ENCODE results near the gene ZNF688.

ZNF688 gene

DNA sequence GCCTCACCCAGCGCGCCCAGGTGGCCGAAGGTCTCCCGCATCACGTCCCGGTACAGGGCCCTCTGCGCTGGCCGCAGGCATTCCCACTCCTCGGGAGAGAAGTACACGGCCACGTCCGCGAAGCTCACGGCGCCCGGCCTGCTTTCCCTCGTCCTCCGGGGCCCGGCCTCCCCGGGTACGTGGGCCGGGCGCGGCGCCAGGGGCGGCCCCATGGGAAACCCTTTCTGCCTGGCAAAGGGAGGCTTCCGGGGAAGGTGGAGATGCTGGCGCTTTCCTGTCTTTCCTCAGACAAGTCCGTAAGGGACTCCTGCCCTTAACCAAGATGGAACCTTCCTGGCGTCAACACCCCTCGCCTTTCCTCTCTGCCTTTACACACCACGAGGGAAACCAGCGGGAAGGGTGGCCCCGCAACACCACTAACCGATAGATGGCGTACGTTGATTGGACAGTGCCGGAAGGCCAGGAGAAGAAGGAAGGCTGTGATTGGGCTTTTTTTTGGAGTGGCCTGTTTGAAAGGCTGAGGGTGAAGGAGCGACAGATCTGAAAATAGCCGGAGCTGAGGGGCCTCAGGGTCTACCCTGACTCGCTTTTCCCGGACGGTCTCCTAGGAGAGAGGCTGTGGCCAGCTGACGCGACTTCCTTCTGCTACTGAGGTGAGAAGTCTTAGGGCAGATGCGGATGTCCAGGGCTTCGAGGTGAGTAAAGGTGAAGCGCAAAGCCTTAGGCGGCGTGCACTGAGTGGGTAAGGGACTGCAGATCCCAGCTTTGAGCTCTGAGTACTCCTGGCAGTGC lies 14.1 kb upstream of the ZNF688 start, which contains the start of gene ZNF785:
Gene ZNF785, minus strand, starts transcription at position 298 of the 792 bp plus-strand sequence. Its CDS starts 86 bp downstream, at position 212.
- peak; percentile 85 to 92 for DNase-seq (ENCODE audit: low read depth in 2 of 2)

GRCh38 chr16:30585022-30585399 lies 13.5 kb upstream of the ZNF688 start:
- DNase-seq (ENCODE audit: low read depth in 2 of 2): no peak

DNA sequence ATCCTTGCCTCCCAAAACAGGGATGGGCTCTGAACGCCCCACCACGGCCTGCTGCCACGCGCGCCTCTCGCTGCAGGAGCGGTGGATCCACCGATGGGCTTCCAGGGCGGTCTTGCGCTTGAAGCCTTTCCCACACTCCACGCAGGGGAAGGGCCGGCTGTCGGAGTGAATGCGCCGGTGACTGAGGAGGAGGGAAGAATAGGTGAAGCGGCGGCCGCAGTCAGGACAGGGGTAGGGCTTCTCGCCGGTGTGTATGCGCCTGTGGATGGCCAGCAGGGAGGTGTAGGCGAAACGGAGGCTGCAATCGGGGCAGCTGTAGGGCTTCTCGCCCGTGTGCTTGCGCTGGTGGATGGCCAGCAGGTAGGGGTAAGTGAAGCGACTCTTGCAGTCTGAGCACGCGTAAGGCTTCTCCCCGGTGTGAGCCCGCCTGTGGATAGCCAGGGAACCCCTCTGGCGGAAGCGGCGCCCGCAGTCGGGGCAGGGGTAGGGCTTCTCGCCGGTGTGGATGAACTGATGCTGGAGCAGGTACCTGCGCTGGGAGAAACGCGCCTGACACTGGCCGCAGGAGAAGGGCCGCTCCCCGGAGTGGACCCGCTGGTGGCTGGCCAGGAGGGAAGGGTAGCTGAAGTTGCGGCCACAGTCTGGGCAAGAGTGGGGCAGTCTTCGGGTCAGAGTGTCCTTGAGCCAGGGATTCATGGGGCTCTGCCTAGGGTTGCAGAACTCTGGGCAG lies 11.3 kb upstream of the ZNF688 start:
- DNase-seq (ENCODE audit: low read depth in 2 of 2): no peak

DNA sequence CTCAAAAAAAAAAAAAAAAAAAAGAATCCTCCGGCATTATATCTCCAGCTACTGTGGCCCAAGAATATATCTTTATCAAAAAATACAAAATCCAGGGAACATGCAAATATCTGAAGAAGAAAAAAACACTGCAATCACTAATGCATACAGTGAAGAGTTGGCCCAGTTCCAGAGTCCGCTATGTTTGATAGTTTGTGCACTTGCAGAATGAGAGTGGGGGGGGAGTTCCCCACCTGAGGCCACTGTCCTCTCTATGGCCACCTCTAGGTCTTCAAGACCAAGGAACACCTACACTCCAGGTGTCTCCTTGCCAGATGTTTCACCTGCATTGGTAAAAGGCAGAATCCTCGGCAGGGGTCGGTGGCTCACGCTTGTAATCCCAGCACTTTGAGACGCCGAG lies 9.9 kb upstream of the ZNF688 start:
- no peak for DNase-seq (ENCODE audit: low read depth in 2 of 2)

DNA sequence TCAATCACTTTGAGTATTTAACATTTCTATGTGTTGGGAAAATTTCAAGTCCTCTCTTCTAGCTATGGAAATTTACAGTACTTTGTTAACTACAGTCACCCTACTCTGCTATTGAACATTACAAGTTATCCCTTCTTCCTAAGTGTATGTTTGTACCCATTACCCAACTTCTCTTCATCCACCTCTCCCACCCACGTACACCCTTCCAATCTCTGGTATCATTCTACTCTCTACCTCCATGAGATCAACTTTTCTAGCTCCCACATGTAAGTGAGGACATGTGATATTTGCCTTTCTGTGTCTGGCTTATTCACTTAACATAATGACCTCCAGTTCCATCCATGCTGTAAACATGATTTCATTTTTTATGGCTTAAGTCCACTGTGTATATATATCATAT lies 3.2 kb upstream of the ZNF688 start:
- DNase-seq (ENCODE audit: low read depth in 2 of 2): no peak

DNA sequence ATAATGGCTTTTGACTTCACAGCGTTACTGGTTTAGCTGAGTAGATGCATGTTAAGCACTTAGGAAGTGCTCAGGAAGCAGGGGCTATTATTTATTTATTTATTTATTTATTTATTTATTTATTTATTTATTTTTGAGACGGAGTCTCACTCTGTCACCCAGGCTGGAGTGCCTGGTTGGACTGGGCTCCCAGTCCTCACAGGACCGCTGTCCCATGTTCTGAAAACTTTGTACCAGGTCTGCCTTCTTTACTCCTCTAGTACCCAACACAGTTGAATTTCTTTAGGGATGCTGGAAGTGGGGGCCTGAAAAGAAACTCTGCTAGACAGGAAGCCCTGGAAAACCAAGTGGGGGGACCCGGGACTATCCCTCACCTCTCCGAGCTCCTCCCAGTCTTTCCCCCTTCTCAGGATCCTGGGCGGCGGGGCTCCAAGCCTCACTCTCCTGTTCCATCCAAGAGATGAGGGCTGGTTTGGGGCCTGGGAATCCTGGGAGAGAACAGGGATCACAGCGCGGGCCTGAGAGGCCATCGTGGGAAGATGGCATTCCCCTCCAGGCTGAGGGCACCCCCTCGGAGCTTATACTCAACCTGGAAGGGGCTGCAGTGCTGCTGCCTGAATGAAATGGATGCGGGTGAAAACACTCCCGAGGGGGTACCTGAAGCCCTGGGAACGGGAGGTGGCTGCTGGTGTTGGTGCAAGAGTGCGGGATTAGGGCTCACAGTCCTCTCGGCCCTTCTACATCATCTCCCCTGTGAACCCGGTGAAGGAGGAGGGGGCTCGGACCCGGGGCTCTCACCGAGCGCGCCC lies 674 bp downstream of the ZNF688 start:
- no peak for DNase-seq (ENCODE audit: low read depth in 2 of 2)

- no peak for DNase-seq (ENCODE audit: low read depth in 2 of 2)
Measured at GRCh38 chr16:30569746-30570635, 1.5 kb downstream of the ZNF688 start.

- DNase-seq (ENCODE audit: low read depth in 2 of 2): no peak
Measured at GRCh38 chr16:30569281-30569680, 2.2 kb downstream of the ZNF688 start.

GRCh38 chr16:30567991-30568638 lies 3.4 kb downstream of the ZNF688 start:
- no peak for DNase-seq (ENCODE audit: low read depth in 2 of 2)

- DNase-seq (ENCODE audit: low read depth in 2 of 2): peak; percentile 51 to 59
Measured at GRCh38 chr16:30567160-30567990, 4.1 kb downstream of the ZNF688 start.

GRCh38 chr16:30566531-30566930 lies 5.0 kb downstream of the ZNF688 start:
- no peak for DNase-seq (ENCODE audit: low read depth in 2 of 2)

DNA sequence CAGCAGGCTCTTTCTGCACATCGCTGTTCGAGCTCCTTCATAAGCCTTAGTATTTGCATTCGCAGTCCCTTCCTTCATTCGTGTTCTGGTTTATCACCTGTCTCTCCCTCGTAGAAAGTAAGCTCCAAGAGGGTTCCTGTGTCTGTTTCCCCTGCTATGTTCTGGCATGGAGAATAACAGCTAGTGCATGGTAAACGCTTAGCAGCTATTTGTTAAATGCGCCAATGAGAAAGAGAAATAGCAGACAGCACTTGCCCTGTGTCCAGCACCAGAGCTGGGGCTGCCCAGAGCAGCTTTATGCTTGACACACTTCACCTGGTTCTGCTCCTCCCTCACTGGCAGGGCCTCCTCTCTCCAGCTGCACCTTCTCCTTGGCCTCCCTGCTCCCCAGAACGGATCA lies 5.5 kb downstream of the ZNF688 start:
- DNase-seq (ENCODE audit: low read depth in 2 of 2): no peak

DNA sequence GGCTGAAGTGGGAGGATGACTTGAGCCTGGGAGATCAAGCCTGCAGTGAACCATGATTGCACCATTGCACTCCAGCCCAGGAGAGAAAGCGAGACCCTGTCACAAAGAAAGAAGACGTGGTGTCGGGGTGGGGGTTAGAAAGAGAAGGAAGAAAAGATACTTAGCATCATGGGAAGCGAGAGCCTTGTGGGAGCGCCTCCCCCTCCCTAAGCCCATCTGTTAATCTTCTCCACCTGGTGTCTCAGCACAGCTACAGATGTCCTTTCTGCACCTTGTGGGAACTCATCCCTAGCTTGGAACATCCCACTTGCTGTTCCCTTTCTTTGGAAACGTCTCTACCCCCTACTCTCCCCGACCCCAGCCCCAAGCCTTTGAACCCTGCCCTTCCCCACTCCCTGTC lies 6.0 kb downstream of the ZNF688 start:
- no peak for DNase-seq (ENCODE audit: low read depth in 2 of 2)

DNA sequence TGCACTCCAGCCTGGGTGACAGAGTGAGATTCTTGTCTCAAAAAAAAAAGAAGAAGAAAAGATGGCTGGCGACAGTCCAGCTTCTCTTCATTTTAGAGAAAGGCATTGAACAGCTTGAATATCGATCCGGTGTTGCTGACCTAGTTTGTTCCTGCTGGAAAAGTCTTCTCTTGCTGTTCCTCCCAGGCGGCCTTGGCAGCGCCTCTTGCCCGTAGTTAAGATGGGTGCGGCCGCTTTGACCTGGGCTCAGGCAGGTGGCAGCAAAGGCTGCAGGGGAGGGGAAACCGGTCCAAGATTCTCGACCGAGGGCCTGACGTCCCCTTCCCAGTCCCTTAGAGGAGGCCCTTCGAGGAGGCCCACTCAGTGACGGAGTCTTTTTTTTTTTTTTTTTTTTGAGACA lies 9.5 kb downstream of the ZNF688 start:
- DNase-seq (ENCODE audit: low read depth in 2 of 2): no peak

DNA sequence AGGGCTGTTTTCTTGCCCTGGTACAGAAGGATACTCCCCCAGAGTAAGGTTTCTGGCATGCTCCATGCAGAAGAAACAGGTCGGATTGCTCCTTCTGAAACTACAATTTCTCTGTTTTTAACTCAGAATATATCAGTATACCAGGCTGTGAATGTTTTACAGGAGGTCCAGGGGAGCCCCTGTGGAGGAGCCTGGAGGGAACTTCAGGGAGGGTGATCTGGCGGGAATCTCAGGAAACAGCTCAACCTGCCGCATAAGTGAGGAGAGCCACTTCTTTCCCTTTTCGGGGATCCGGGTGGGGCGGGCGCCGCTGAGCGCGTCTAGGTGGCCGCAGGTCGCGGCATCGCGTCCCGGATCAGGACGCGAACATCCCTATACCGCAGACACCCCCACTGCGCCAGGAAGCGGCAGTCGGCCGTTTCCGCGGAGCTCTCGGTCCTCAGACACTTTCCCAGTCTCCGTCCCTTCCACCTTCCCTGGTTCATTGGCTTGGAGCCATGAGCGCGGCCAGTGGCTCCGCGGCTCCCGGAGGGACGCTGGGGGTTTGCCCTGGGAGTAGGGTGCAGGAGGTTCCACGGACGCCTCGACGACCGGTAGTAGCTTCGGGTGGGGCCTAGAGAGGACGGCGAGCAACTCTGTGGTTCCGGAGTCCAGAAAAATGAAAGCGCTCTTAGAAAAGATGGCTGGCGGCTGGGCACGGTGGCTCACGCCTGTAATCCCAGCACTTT lies 10.3 kb downstream of the ZNF688 start:
- DNase-seq (ENCODE audit: low read depth in 2 of 2): no peak

- DNase-seq (ENCODE audit: low read depth in 2 of 2): no peak
Measured at GRCh38 chr16:30559690-30560089, 11.8 kb downstream of the ZNF688 start.

GRCh38 chr16:30558789-30559377 lies 12.6 kb downstream of the ZNF688 start:
- DNase-seq (ENCODE audit: low read depth in 2 of 2): no peak

DNA sequence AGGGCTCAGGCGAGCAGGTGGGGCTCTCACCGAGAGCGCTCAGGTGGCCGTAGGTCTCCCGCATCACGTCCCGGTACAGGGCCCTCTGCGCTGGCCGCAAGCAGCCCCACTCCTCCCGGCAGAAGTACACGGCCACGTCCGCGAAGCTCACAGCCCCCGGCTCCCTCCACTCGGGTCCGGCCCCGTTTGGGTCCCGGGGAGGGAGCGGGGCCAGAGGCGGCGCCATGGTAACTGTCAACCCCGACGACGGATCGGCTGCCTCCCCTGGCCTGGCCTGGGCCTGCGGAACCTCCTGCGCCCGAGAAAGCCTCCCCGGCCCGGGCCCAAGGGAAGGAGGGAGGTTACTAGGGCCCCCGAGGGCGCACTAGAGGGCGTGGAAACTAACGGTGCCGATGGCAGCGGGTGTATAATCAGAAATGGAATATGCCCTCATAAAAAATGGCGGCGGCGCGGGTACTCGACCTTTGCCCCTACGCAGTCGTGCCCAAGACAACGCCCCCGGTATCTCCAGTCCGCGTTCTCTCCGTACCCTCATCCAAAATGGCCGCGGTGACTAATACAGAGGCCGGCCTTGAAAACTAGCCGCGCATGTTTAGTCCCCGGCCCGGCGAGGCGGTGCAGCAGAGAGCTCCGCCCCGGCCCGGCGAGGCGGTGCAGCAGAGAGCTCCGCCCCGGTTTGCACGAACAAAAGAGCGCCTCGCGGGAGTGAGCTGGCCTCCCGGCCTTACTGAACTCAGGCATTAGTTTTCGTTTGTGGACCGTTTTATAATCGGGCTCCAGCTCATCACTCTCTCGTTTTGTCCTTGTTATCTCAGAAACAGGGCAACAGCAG lies 13.3 kb downstream of the ZNF688 start, which contains the start of gene ZNF764:
Gene ZNF764, minus strand, starts transcription at position 418 of the 832 bp plus-strand sequence. Its CDS starts 192 bp downstream, at position 226.
- peak; percentile 96 to 98 for DNase-seq (ENCODE audit: low read depth in 2 of 2)
